ENCODE data around the gene MARVELD2. TPM values are rescaled to one million over a fixed set of nuclear protein-coding genes. Genes with fewer than 3 reads are reported as not detected.

MARVELD2 gene, protein sequence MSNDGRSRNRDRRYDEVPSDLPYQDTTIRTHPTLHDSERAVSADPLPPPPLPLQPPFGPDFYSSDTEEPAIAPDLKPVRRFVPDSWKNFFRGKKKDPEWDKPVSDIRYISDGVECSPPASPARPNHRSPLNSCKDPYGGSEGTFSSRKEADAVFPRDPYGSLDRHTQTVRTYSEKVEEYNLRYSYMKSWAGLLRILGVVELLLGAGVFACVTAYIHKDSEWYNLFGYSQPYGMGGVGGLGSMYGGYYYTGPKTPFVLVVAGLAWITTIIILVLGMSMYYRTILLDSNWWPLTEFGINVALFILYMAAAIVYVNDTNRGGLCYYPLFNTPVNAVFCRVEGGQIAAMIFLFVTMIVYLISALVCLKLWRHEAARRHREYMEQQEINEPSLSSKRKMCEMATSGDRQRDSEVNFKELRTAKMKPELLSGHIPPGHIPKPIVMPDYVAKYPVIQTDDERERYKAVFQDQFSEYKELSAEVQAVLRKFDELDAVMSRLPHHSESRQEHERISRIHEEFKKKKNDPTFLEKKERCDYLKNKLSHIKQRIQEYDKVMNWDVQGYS
- total RNA-seq (2021), result 0.32 and 0.39 TPM in 2 replicates
- percentile 37 among the genes with signal in this experiment for Bru-seq, nascent RNA
- percentile 24 among the genes with signal in this experiment for BruChase-seq, experiment 1, labeled RNA remaining after a 2-hour chase
- percentile 31 among the genes with signal in this experiment for BruChase-seq, experiment 2, labeled RNA remaining after a 6-hour chase
- long read RNA-seq, result 0 reads

GRCh38 chr5:69414885-69415583 lies at the start of gene MARVELD2:
MARVELD2 (plus strand) TSS chr5:69415116; CDS start chr5:69419386, 4,270 bp downstream.
- no peak within 1 kb of the TSS for H3K4me3 ChIP-seq (ENCODE audit: low read depth, low read length, poor library complexity, severe bottlenecking)
- ChIA-PET CTCF (no interaction called here), POLR2A (ENCODE audit: low non-redundant PET) (no interaction called here)
- no peaks in the 10 kb centered on the region for H3K4me1 ChIP-seq (ENCODE audit: insufficient read depth, low read length, poor library complexity, severe bottlenecking)
- H3K9me3 ChIP-seq (ENCODE audit: low read depth, low read length, poor library complexity, severe bottlenecking), result no peaks in the 10 kb centered on the region
- TF ChIP-seq CTCF (conservative IDR thresholded peaks at IDR 0.05; ENCODE audit: low read depth, low read length) (no peak), EZH2 (IDR thresholded peaks at IDR 0.05; ENCODE audit: borderline replicate concordance, low read depth, low read length, poor library complexity, severe bottlenecking) (no peak)
- no TSS peak for BruUV-seq (replicated peaks)
- H3K27me3 ChIP-seq (replicated peaks; ENCODE audit: insufficient read depth, low read depth, low read length, poor library complexity), result no peaks in the 10 kb centered on the region
- H3K27ac ChIP-seq (ENCODE audit: low read depth, low read length, poor library complexity, severe bottlenecking), result no peak within 1 kb of the TSS
- intact Hi-C loops (cut with micrococcal nuclease; ENCODE audit: unreplicated experiment), result no loop called here
- DNase-seq (ENCODE audit: low spot score), result no peak
- H3K36me3 ChIP-seq (ENCODE audit: insufficient read depth, low read length, poor library complexity, severe bottlenecking), result peaks cover 17% of the 10 kb centered on the region

DNA sequence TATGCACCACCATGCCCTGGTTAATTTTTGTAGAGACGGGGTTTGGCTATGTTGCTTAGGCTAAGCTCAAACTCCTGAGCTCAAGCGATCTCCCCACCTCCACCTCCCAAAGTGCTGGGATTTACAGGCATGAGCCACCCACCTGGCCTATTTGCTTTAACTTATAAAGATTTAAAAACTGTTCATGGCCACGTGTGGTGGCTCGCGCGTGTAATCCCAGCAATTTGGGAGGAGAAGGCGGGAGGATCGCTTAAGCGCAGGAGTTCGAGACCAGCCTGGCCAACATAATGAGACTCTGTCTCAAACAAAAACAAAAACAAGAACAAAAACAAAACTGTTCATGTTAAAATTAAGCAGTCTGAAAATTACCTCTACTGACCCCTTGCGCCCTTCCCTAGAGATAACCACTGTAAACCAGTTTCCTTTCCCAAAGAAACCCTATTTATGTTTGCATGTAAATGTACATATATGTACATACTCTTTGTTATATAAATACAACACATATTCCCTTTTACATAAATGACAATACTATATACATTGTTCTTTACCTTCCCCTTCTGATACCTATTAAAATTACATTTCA lies 47.1 kb upstream of the MARVELD2 start:
- no TSS peak for BruUV-seq (replicated peaks)
- peaks cover 11% of the 10 kb centered on the region for H3K4me1 ChIP-seq (ENCODE audit: insufficient read depth, low read length, poor library complexity, severe bottlenecking)
- no peaks in the 10 kb centered on the region for H3K27me3 ChIP-seq (replicated peaks; ENCODE audit: insufficient read depth, low read depth, low read length, poor library complexity)
- DNase-seq (ENCODE audit: low spot score), result no peak
- H3K36me3 ChIP-seq (ENCODE audit: insufficient read depth, low read length, poor library complexity, severe bottlenecking), result peaks cover 38% of the 10 kb centered on the region
- H3K27ac ChIP-seq (ENCODE audit: low read depth, low read length, poor library complexity, severe bottlenecking), result peak overlapping the region; percentile 99
- H3K9me3 ChIP-seq (ENCODE audit: low read depth, low read length, poor library complexity, severe bottlenecking), result no peaks in the 10 kb centered on the region
- peak overlapping the region; percentile 65 for H3K4me3 ChIP-seq (ENCODE audit: low read depth, low read length, poor library complexity, severe bottlenecking)
- ChIA-PET CTCF (no interaction called here), POLR2A (ENCODE audit: low non-redundant PET) (no interaction called here)
- intact Hi-C loops (cut with micrococcal nuclease; ENCODE audit: unreplicated experiment), result loop anchor here (10.0 kb wide), 1 partner anchor 273 kb away; the partner anchor contains the start of gene SLC30A5
- TF ChIP-seq CTCF (conservative IDR thresholded peaks at IDR 0.05; ENCODE audit: low read depth, low read length) (no peak), EZH2 (IDR thresholded peaks at IDR 0.05; ENCODE audit: borderline replicate concordance, low read depth, low read length, poor library complexity, severe bottlenecking) (no peak)
